ENCODE measurements around the gene ELL2. TPM values are rescaled to one million over a fixed set of nuclear protein-coding genes. Genes with fewer than 3 reads are reported as not detected.

ELL2 gene
- total RNA-seq, 1 donor from 2014 or later, result 26.7 TPM

GRCh38 chr5:95900383-95900958, 61.2 kb downstream of the ELL2 start:
- no peak for DNase-seq (ENCODE audit: missing footprints)
- intact Hi-C loops (cut with DNase I), result no loop called here

GRCh38 chr5:95899829-95900228, 61.8 kb downstream of the ELL2 start:
- DNase-seq (ENCODE audit: missing footprints) (no peak), ATAC-seq (peak; percentile 44)
- intact Hi-C loops (cut with DNase I), result loop anchor here (5.0 to 10.0 kb wide), 3 partner anchors 43 to 435 kb away; partner anchors contain the start of gene ELL2

More at GRCh38 chr5:95900383-95900958, 61.2 kb downstream of the ELL2 start:
- ATAC-seq, result peak; percentile 87

- no peak for ATAC-seq
- intact Hi-C loops (cut with DNase I), result loop anchor here (5.0 to 10.0 kb wide), 3 partner anchors 42 to 436 kb away; partner anchors contain the start of gene ELL2
- no peak for DNase-seq (ENCODE audit: missing footprints)
Observed at GRCh38 chr5:95899006-95899405, 62.6 kb downstream of the ELL2 start.

GRCh38 chr5:95895771-95896170, 65.9 kb downstream of the ELL2 start:
- intact Hi-C loops (cut with DNase I), result loop anchor here (5.0 to 10.0 kb wide), 3 partner anchors 38 to 439 kb away; partner anchors contain the start of gene ELL2
- ATAC-seq (peak; percentile 54), DNase-seq (ENCODE audit: missing footprints) (no peak)

- DNase-seq (ENCODE audit: missing footprints), result no peak
- ATAC-seq, result no peak
- intact Hi-C loops (cut with DNase I), result loop anchor here (5.0 to 10.0 kb wide), 3 partner anchors 38 to 440 kb away; partner anchors contain the start of gene ELL2
Observed at GRCh38 chr5:95895251-95895650, 66.4 kb downstream of the ELL2 start.

GRCh38 chr5:95892784-95893354, 68.8 kb downstream of the ELL2 start:
- DNase-seq (ENCODE audit: missing footprints) (no peak), ATAC-seq (peak; percentile 63)
- intact Hi-C loops (cut with DNase I), result loop anchor here (10.0 kb wide), 1 partner anchor 442 kb away; no protein-coding TSS in a partner anchor

DNA sequence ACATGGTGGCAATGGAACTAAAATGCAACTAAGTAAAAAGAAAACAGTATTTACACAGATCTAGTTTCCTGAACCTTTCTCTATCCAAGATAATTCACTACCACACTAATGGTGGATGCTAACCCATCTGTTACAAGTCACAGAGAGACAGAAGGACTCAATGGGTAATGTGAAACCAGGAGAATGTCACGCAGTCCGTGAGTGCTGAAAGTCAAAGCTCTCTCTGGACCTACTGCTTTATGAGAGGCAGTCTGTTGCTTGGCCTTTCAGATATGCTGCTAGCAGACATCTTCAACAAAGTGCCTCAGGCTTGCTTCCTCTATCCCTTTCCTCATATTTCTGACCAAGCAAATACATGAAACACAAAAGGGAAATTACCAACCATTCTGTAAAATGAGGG, 70.2 kb downstream of the ELL2 start:
- DNase-seq (ENCODE audit: missing footprints), result no peak

GRCh38 chr5:95889076-95889475, 72.6 kb downstream of the ELL2 start:
- ATAC-seq (no peak), DNase-seq (ENCODE audit: missing footprints) (no peak)
- intact Hi-C loops (cut with DNase I), result no loop called here

More for the DNA sequence above, 70.2 kb downstream of the ELL2 start:
- intact Hi-C loops (cut with DNase I), result loop anchor here (10.0 kb wide), 1 partner anchor 443 kb away; no protein-coding TSS in a partner anchor
- no peak for ATAC-seq

DNA sequence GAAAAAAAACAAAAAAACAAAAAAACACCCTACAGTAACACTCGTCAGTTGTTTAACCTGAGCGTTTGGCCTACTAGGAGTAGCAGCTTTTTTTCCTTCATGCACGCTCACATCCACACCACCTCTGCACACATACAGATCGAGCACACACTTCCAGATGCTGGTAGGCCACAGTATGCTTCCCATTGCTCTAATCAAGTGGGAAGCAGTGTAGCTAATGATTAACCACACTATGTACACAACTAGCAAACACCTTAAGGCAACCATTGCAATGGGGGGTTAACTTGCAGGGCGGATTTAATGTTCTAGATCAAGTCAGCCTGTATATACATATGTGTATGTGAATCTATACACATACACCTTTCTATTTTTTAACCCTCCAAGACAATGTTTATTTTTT, 73.7 kb downstream of the ELL2 start:
- ATAC-seq (no peak), DNase-seq (ENCODE audit: missing footprints) (no peak)
- intact Hi-C loops (cut with DNase I), result no loop called here

- ATAC-seq (no peak), DNase-seq (ENCODE audit: missing footprints) (no peak)
- intact Hi-C loops (cut with DNase I), result no loop called here
Observed at GRCh38 chr5:95886340-95887044, 75.2 kb downstream of the ELL2 start.

DNA sequence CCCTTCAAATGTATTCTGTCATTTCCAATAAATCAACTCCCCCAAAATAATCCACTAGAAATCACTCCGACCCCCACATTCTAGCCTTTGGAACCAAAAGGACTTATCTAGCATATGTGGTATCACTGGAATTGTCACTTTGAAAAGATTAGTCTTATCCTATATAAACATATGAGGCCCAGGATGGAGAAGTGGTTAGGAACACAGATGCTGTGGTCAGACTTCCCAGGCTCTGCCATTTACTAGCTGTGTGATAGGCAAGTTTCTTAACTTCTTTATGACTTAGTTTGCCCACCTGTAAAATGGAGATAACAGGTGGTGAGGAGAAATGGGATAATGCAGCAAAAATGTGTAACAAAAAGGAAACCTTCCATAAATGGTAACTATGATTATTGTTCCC, 77.1 kb downstream of the ELL2 start:
- intact Hi-C loops (cut with DNase I), result no loop called here
- no peak for DNase-seq (ENCODE audit: missing footprints)
- no peak for ATAC-seq

GRCh38 chr5:95884017-95884325, 77.7 kb downstream of the ELL2 start:
- no peak for ATAC-seq
- intact Hi-C loops (cut with DNase I), result no loop called here
- no peak for DNase-seq (ENCODE audit: missing footprints)

DNA sequence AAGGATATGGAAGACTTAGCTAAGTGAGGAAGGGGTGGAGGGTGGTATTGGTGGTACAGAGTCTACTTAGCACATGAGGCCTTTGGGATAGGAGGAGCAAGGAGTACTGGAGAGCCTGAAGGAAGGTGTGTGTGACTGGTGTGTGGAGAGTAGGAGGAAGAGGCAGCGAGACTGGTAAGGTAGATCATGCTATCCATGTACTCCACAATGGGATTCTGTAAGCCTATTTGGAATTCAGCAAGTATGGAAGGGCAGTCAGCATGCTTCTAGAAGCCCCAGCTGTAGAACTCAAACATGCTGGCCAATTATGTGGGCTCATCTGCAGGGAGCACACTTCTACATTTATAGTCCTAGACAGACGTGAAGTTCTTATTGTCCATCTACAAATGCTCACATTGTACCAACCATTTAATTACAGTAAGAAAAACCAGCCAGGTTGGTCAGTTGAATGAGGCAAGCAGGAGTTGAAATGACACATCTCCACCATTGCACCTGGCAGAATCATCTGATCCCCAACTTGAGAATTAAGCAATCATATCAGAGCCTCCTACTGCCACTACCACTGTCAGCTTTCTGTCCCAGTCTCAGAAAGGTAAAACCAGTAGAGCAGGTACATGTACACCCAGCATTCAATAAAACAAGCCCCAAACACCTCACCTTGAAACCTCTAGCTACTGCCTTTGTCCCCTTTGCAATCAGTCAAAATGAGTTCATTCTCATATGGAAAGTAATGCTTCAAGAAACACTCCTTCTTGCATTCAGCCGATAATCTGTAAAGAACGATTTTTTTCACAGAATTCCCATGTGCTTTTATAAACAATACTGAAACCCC, 78.2 kb downstream of the ELL2 start:
- peak; percentile 12 for ATAC-seq
- intact Hi-C loops (cut with DNase I), result no loop called here

GRCh38 chr5:95881833-95882232, 79.8 kb downstream of the ELL2 start:
- ATAC-seq (peak; percentile 42), DNase-seq (ENCODE audit: missing footprints) (no peak)
- intact Hi-C loops (cut with DNase I), result no loop called here

More for the DNA sequence above, 78.2 kb downstream of the ELL2 start:
- DNase-seq (ENCODE audit: missing footprints), result no peak

DNA sequence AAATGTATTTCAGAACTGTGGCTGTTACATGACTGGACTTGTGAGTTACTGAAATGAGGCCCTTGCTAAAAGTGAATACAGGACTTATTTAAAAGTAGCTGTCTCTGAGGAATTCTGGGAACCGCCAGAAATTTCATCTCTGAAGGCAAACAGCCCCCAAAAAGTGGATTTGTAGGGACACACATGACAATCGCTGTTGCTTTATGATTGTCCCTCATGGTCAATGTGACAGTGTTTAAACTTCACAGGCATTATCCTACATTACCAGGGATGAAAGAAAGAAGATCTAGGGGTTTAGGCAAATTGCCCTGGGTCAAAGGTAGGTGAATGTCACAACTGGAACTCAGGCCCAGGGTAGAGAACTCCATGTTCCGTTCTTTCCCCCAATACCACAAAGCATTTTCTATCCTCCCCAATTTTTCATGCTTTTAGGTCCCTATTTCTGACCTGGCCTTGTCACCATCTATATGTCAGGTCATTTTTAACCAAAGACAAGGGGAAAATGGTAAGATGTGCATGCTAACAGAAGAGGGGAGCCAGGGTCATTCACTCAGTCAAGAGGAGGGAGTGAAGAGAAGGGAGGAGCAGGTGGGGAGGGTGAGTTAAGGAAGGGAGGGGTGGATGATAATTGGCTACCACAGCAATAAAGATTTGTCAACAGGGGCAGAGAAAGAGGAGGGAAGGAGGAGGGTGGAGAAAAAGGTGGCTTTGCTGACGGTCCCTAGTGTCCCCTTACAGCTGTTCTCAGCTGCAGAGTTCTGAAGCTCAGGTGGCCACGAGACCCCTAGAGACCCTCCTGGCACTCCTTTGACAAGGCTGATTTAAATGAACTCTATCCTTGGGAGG, 81.3 kb downstream of the ELL2 start:
- DNase-seq (ENCODE audit: missing footprints), result no peak
- no peak for ATAC-seq
- intact Hi-C loops (cut with DNase I), result no loop called here

DNA sequence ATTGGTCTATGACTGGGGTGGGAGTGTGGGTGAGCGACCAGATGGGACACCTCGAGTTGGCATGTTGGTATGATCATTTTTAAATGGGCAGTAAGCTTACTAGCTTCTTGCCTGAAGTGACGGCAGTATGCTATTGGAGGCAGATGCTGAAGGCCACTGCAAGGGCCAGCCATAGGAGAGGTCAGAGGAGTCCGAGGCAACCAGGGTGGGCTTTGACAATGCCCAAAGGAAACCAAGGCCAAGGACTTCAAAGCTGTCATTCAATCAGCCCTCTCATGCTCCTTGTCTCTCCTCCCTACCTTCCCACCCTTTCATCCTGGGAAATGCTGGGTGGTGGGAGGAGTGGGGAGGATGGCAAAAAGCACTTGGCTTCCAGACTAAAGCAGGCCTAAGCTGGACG, 82.0 kb downstream of the ELL2 start:
- intact Hi-C loops (cut with DNase I), result no loop called here

DNA sequence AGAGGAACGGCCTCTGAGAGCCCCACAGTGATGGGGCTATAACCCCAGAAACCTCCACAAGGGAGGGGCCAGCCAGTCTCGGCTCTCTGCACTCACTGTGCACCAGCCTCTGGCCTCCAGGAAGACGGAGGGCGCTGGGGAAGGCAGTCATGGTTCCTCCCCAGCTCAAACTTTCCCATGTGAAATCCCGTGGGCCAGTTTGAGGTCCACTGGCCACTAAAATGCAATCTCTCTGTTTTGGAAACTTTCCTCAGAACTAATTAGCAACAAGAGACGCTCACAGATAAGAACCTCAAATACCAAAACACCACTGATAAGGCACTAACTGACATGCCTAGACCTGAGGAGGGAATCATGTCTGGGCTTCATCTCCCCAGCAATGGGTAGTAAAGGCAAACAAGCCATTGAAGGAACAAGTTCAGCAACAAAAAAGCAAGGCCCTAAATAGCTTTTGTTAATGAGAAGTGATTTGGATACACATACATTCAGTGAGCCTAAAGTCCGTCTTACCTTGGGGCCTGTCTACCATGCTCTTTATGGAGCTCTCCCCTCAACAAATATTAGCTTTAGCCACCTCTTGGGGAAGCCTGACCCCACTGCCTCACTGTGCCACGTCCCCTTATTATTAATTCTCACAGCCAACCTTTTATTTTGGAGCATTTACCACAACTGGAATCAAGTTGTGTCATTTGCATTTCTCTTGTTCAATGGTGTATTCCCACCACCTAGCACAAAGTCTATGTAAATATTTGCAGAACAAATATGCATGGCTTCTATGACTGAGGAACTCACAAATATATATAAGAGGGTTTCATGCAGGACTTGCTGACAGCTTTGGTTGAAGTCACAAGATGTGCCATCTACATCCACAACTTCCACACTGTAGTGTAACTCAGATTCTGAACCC, 83.0 kb downstream of the ELL2 start:
- intact Hi-C loops (cut with DNase I), result no loop called here
- ATAC-seq, result no peak
- no peak for DNase-seq (ENCODE audit: missing footprints)

More for the DNA sequence above, 82.0 kb downstream of the ELL2 start:
- ATAC-seq (no peak), DNase-seq (ENCODE audit: missing footprints) (no peak)
